Measurements from ENCODE around the gene TMEM203.
A peak's percentile ranks its signal among the peaks of the same experiment; 100 is the strongest.

The TMEM203 gene

GRCh38 chr9:137228968-137229896 lies 23.8 kb upstream of the TMEM203 start:
- no peak for DNase-seq

- DNase-seq = no peak
These were observed 23.1 kb upstream of the TMEM203 start for GRCh38 chr9:137228506-137228967.

GRCh38 chr9:137227853-137228505 lies 22.5 kb upstream of the TMEM203 start:
- no peak for DNase-seq

- peak; percentile 87 for DNase-seq
These were observed 21.8 kb upstream of the TMEM203 start, which contains the start of gene RNF224 for GRCh38 chr9:137227054-137227852. RNF224 (plus strand) TSS chr9:137227502; CDS start chr9:137228336, 834 bp downstream.

- no peak for DNase-seq
These were observed 21.0 kb upstream of the TMEM203 start for GRCh38 chr9:137226338-137227053.

- no peak for DNase-seq
These were observed 20.4 kb upstream of the TMEM203 start for GRCh38 chr9:137225699-137226331.

GRCh38 chr9:137224830-137225694 lies 19.6 kb upstream of the TMEM203 start, which contains the start of gene CYSRT1:
CYSRT1 (plus strand) TSS chr9:137225174; CDS start chr9:137225622, 448 bp downstream.
- peak; percentile 50 for DNase-seq

GRCh38 chr9:137223078-137223970 lies 17.9 kb upstream of the TMEM203 start:
- peak; percentile 100 for DNase-seq

GRCh38 chr9:137222190-137223077 lies 17.0 kb upstream of the TMEM203 start, which contains the start of gene RNF208:
RNF208 (minus strand) TSS chr9:137222240; CDS start chr9:137221212, 1,028 bp downstream.
- no peak for DNase-seq

GRCh38 chr9:137221506-137222111 lies 16.2 kb upstream of the TMEM203 start:
- DNase-seq = no peak

GRCh38 chr9:137221095-137221505 lies 15.7 kb upstream of the TMEM203 start:
- no peak for DNase-seq

- no peak for DNase-seq
These were observed 15.1 kb upstream of the TMEM203 start for GRCh38 chr9:137220317-137221094.

- DNase-seq = no peak
These were observed 14.4 kb upstream of the TMEM203 start for GRCh38 chr9:137219757-137220316.

- DNase-seq = no peak
These were observed 13.4 kb upstream of the TMEM203 start for GRCh38 chr9:137218754-137219271.

- no peak for DNase-seq
These were observed 12.8 kb upstream of the TMEM203 start for GRCh38 chr9:137218212-137218753.

All from activated CD4-positive, alpha-beta T cell treated with anti-CD3 and anti-CD28 coated beads, Interleukin-10, Interleukin-2, amounts not matched to agents 100 ng/mL and 50 ng/mL, durations not matched to agents 16 hours and 8 hours (primary cell).